ENCODE data around the gene CNTN4.

DNA sequence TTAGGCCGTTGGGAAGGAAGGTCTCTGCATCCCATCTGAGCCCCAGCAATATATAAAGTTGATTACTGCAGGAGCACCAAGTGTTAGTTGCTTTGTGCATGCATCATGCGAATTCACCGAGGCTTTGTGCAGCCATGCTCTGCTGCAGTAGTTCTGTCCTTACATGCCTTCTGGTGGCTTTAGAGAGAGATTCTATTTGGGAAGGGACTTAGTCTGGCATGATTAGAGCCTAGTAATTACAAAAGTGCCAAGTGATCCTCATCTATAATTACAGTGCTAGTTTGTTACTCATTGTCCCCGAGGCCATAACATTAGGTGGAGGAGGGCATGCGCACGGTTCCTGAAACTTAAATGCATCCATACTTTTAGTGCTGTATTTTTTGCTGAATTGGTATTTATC, 353.6 kb downstream of the CNTN4 start:
- TF ChIP-seq POLR2A (IDR thresholded peaks at IDR 0.05) = no peak
- TF ChIP-seq, protein P1, sequence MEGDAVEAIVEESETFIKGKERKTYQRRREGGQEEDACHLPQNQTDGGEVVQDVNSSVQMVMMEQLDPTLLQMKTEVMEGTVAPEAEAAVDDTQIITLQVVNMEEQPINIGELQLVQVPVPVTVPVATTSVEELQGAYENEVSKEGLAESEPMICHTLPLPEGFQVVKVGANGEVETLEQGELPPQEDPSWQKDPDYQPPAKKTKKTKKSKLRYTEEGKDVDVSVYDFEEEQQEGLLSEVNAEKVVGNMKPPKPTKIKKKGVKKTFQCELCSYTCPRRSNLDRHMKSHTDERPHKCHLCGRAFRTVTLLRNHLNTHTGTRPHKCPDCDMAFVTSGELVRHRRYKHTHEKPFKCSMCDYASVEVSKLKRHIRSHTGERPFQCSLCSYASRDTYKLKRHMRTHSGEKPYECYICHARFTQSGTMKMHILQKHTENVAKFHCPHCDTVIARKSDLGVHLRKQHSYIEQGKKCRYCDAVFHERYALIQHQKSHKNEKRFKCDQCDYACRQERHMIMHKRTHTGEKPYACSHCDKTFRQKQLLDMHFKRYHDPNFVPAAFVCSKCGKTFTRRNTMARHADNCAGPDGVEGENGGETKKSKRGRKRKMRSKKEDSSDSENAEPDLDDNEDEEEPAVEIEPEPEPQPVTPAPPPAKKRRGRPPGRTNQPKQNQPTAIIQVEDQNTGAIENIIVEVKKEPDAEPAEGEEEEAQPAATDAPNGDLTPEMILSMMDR (IDR thresholded peaks at IDR 0.05 in 8 of 11, conservative IDR thresholded peaks at IDR 0.05 in 3 of 11) = no peak

Measured in spleen (tissue), 7 donors.